WTC11 (cell line): ENCODE data around the gene PRRT1. TPM values are rescaled to one million over a fixed set of nuclear protein-coding genes. Genes with fewer than 3 reads are reported as not detected.

Experiments
- ATAC-seq: fragments of 200-7000 bp; cut with Tn5 transposase; 2 replicates; pipeline ENCODE4 v1.10.0; 2021; ENCODE audit warnings: mild to moderate bottlenecking, moderate library complexity
- CTCF ChIA-PET: fragments of 300-600 bp; sonication (Branson Sonifier 250); formaldehyde crosslinking; loops from one replicate; lab custom pipeline; 2021; ENCODE audit warnings: antibody characterized with exemption; lab: Charles Lee
- POLR2A ChIA-PET: fragments of 350-600 bp; sonication (Branson Sonifier 250); formaldehyde crosslinking; loops from one replicate; lab custom pipeline; 2021; ENCODE audit warnings: antibody characterized with exemption; lab: Charles Lee
- DNase-seq: peaks from one replicate; pipeline ENCODE4 v3.0.0; 2021; ENCODE audit warnings: low spot score
- H3K27ac Mint-ChIP-seq: 2 replicates; pipeline ENCODE4 v1.8.0; 2021; ENCODE audit warnings: mixed read lengths
- H3K27me3 Mint-ChIP-seq: 2 replicates; pipeline ENCODE4 v1.8.0; 2021; ENCODE audit warnings: low read depth, mild to moderate bottlenecking, moderate library complexity, mixed read lengths
- H3K36me3 Mint-ChIP-seq: 2 replicates; pipeline ENCODE4 v1.8.0; 2021; ENCODE audit warnings: mixed read lengths
- H3K4me1 Mint-ChIP-seq: 2 replicates; pipeline ENCODE4 v1.8.0; 2022; ENCODE audit warnings: mixed read lengths
- H3K4me3 Mint-ChIP-seq: 2 replicates; pipeline ENCODE4 v1.8.0; 2021; ENCODE audit warnings: mild to moderate bottlenecking, moderate library complexity, mixed read lengths
- H3K9me3 Mint-ChIP-seq: 2 replicates; pipeline ENCODE4 v1.8.0; 2021; ENCODE audit warnings: mixed read lengths
- CBFB ChIP-seq: sonication (generic); formaldehyde crosslinking; IDR thresholded peaks from 2 replicates; pipeline ENCODE4 v1.8.1; 2022; ENCODE audit warnings: mild to moderate bottlenecking, low read depth, missing genetic modification reagents
- GABPB1 ChIP-seq: sonication (generic); formaldehyde crosslinking; IDR thresholded peaks from 2 replicates; pipeline ENCODE4 v1.8.1; 2023; ENCODE audit warnings: mild to moderate bottlenecking, missing genetic modification reagents
- MXD4 ChIP-seq: fragments of 250-450 bp; sonication (Bioruptor Pico); IDR thresholded peaks from 2 replicates; pipeline ENCODE4 v1.8.0; 2021; ENCODE audit warnings: mild to moderate bottlenecking, moderate library complexity, borderline replicate concordance
- NFYB ChIP-seq: sonication (generic); formaldehyde crosslinking; conservative IDR thresholded peaks from 2 replicates; pipeline ENCODE4 v1.8.0; 2022; ENCODE audit warnings: low read depth, missing genetic modification reagents
- PRRX2 ChIP-seq: fragments of 250-450 bp; sonication (Bioruptor Pico); IDR thresholded peaks from 2 replicates; pipeline ENCODE4 v1.8.0; 2021; ENCODE audit warnings: mild to moderate bottlenecking
- SMAD3 ChIP-seq: sonication (generic); formaldehyde crosslinking; IDR thresholded peaks from 2 replicates; pipeline ENCODE4 v1.8.0; 2022; ENCODE audit warnings: missing genetic modification reagents, mild to moderate bottlenecking, borderline replicate concordance
- total RNA-seq: library from RNA; stranded (reverse); gene quantifications from 3 replicates; pipeline ENCODE4 v1.2.3, GENCODE V29; 2021
- TF ChIP-seq, protein P1 (sequence below): sonication (generic); formaldehyde crosslinking; IDR thresholded peaks from 2 replicates; pipeline ENCODE4 v1.8.0; 2023; ENCODE audit warnings: mild to moderate bottlenecking, missing genetic modification reagents
- TF ChIP-seq, protein P2 (sequence below): sonication (generic); formaldehyde crosslinking; IDR thresholded peaks from 2 replicates; pipeline ENCODE4 v1.8.0; 2022; ENCODE audit warnings: mild to moderate bottlenecking, missing genetic modification reagents
- TF ChIP-seq, protein P3 (sequence below): fragments of 250-450 bp; sonication (Bioruptor Pico); IDR thresholded peaks from 2 replicates; pipeline ENCODE4 v1.9.0; 2021; ENCODE audit warnings: mild to moderate bottlenecking
- TF ChIP-seq, protein P4 (sequence below): sonication (generic); formaldehyde crosslinking; IDR thresholded peaks from 2 replicates; pipeline ENCODE4 v1.8.1; 2022; ENCODE audit warnings: missing genetic modification reagents, borderline replicate concordance
- TF ChIP-seq, protein P5 (sequence below): sonication (generic); formaldehyde crosslinking; conservative IDR thresholded peaks from 2 replicates; pipeline ENCODE4 v1.8.1; 2023; ENCODE audit warnings: mild to moderate bottlenecking, low read depth, missing genetic modification reagents, moderate library complexity
- TF ChIP-seq, protein P6 (sequence below): sonication (generic); formaldehyde crosslinking; IDR thresholded peaks from 2 replicates; pipeline ENCODE4 v1.8.0; 2022; ENCODE audit warnings: mild to moderate bottlenecking, missing genetic modification reagents
- TF ChIP-seq, protein P7 (sequence below): fragments of 250-450 bp; sonication (Bioruptor Pico); IDR thresholded peaks from 2 replicates; pipeline ENCODE4 v1.9.0; 2021; ENCODE audit warnings: mild to moderate bottlenecking, borderline replicate concordance
- TF ChIP-seq, protein P8 (sequence below): sonication (generic); formaldehyde crosslinking; IDR thresholded peaks from 2 replicates; pipeline ENCODE4 v1.8.0; 2023; ENCODE audit warnings: missing genetic modification reagents
- TF ChIP-seq, protein P9 (sequence below): sonication (generic); formaldehyde crosslinking; IDR thresholded peaks from 2 replicates; pipeline ENCODE4 v1.8.1; 2023; ENCODE audit warnings: mild to moderate bottlenecking, moderate library complexity, missing genetic modification reagents

The PRRT1 gene
- total RNA-seq, 1 experiment from 2014 or later, result 1.6 TPM

DNA sequence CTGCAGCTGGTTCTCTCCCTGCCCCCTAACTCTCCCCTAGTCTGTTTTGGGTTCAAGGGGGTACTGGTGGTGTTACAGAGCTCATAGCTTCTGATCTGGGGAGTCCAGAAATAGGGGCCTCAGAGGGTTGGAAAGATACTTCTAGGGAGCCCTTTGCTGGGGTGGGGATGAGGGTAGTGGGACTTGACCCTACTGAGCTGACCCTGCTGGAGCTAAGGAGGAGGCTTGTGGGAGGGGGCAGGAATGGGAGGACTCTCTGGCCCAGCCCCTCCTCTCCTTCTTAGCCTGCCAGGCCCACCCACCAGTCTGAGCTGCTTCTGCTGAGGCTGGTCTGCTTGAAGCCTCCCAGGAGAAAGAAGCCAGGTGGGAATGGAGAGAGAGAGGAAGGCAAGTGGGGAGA lies 12.6 kb upstream of the PRRT1 start, which contains the start of gene EGFL8:
Gene EGFL8, plus strand, starts transcription at position 301 of the 400 bp plus-strand sequence. CDS start 1,571 bp downstream, outside the sequence.
- Mint-ChIP-seq H3K4me1 (peaks cover 11% of the 10 kb centered on the region), H3K27ac (peak within 1 kb of the TSS; percentile 12; the same call in 1 of the 2 replicates), H3K27me3 (no peaks in the 10 kb centered on the region), H3K4me3 (no peak within 1 kb of the TSS), H3K36me3 (peaks cover 23% of the 10 kb centered on the region), H3K9me3 (no peaks in the 10 kb centered on the region)
- POLR2A ChIA-PET, result no interaction called here
- CTCF ChIA-PET, result interaction anchor here (0.6 to 5.1 kb wide), 8 partner anchors 10 to 1058 kb away, joined by 3 to 47 read pairs (median 5); partner anchors contain the start of genes ATF6B and FKBPL
- TF ChIP-seq, protein P1, sequence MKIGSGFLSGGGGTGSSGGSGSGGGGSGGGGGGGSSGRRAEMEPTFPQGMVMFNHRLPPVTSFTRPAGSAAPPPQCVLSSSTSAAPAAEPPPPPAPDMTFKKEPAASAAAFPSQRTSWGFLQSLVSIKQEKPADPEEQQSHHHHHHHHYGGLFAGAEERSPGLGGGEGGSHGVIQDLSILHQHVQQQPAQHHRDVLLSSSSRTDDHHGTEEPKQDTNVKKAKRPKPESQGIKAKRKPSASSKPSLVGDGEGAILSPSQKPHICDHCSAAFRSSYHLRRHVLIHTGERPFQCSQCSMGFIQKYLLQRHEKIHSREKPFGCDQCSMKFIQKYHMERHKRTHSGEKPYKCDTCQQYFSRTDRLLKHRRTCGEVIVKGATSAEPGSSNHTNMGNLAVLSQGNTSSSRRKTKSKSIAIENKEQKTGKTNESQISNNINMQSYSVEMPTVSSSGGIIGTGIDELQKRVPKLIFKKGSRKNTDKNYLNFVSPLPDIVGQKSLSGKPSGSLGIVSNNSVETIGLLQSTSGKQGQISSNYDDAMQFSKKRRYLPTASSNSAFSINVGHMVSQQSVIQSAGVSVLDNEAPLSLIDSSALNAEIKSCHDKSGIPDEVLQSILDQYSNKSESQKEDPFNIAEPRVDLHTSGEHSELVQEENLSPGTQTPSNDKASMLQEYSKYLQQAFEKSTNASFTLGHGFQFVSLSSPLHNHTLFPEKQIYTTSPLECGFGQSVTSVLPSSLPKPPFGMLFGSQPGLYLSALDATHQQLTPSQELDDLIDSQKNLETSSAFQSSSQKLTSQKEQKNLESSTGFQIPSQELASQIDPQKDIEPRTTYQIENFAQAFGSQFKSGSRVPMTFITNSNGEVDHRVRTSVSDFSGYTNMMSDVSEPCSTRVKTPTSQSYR (CRISPR knock-in tag), result no peak
- TF ChIP-seq, protein P2, sequence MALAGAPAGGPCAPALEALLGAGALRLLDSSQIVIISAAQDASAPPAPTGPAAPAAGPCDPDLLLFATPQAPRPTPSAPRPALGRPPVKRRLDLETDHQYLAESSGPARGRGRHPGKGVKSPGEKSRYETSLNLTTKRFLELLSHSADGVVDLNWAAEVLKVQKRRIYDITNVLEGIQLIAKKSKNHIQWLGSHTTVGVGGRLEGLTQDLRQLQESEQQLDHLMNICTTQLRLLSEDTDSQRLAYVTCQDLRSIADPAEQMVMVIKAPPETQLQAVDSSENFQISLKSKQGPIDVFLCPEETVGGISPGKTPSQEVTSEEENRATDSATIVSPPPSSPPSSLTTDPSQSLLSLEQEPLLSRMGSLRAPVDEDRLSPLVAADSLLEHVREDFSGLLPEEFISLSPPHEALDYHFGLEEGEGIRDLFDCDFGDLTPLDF (CRISPR knock-in tag), result no peak
- TF ChIP-seq, protein P3, sequence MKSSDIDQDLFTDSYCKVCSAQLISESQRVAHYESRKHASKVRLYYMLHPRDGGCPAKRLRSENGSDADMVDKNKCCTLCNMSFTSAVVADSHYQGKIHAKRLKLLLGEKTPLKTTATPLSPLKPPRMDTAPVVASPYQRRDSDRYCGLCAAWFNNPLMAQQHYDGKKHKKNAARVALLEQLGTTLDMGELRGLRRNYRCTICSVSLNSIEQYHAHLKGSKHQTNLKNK, result no peak
- TF ChIP-seq, protein P4, sequence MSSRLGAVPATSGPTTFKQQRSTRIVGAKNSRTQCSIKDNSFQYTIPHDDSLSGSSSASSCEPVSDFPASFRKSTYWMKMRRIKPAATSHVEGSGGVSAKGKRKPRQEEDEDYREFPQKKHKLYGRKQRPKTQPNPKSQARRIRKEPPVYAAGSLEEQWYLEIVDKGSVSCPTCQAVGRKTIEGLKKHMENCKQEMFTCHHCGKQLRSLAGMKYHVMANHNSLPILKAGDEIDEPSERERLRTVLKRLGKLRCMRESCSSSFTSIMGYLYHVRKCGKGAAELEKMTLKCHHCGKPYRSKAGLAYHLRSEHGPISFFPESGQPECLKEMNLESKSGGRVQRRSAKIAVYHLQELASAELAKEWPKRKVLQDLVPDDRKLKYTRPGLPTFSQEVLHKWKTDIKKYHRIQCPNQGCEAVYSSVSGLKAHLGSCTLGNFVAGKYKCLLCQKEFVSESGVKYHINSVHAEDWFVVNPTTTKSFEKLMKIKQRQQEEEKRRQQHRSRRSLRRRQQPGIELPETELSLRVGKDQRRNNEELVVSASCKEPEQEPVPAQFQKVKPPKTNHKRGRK (CRISPR knock-in tag), result no peak
- no peak for TF ChIP-seq CBFB (CRISPR knock-in tag)
- TF ChIP-seq, protein P5, sequence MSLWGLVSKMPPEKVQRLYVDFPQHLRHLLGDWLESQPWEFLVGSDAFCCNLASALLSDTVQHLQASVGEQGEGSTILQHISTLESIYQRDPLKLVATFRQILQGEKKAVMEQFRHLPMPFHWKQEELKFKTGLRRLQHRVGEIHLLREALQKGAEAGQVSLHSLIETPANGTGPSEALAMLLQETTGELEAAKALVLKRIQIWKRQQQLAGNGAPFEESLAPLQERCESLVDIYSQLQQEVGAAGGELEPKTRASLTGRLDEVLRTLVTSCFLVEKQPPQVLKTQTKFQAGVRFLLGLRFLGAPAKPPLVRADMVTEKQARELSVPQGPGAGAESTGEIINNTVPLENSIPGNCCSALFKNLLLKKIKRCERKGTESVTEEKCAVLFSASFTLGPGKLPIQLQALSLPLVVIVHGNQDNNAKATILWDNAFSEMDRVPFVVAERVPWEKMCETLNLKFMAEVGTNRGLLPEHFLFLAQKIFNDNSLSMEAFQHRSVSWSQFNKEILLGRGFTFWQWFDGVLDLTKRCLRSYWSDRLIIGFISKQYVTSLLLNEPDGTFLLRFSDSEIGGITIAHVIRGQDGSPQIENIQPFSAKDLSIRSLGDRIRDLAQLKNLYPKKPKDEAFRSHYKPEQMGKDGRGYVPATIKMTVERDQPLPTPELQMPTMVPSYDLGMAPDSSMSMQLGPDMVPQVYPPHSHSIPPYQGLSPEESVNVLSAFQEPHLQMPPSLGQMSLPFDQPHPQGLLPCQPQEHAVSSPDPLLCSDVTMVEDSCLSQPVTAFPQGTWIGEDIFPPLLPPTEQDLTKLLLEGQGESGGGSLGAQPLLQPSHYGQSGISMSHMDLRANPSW, result no peak
- TF ChIP-seq, protein P6, sequence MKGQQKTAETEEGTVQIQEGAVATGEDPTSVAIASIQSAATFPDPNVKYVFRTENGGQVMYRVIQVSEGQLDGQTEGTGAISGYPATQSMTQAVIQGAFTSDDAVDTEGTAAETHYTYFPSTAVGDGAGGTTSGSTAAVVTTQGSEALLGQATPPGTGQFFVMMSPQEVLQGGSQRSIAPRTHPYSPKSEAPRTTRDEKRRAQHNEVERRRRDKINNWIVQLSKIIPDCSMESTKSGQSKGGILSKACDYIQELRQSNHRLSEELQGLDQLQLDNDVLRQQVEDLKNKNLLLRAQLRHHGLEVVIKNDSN (CRISPR knock-in tag), result no peak
- TF ChIP-seq NFYB (CRISPR knock-in tag), result no peak
- ATAC-seq (no peak), DNase-seq (no peak)

DNA sequence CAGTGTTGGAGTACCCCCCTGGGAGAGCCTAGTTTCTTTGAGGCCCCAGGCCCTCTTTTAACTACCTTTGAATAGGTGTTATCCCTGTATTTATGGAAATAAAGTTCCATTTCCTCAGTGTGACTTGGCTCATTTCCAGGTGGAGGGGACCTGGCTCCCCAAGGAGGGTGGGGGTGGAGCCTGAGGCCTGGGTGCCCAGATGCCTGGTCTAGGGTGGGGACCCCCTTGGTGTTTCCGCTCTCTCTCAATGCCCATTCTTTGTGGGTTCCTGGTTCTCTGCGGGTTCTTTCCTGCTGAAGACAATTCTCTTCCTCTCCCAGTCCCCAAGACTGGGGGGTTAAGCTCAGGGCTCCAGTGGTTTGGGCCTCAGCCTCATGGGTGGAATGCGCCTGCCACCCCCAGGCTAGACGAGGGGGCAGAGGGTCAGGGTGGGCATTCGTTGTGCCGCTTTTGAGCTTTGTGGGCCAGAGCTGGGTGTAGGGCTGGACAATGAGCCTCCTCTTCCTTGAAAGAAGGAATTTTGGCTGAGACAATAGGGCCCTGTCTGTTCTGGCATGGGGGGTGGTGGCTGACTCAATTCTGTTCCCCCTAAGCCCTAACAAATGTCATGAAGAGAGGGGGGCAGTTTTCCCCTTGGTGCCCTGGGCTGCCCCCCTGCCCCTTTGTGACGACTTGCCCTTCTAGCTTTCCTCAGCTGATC lies 12.0 kb upstream of the PRRT1 start:
- Mint-ChIP-seq H3K9me3 (no peaks in the 10 kb centered on the region), H3K4me3 (no peak overlapping the region), H3K27ac (no peak overlapping the region; the same call in 1 of the 2 replicates), H3K36me3 (peaks cover 21% of the 10 kb centered on the region), H3K4me1 (peaks cover 11% of the 10 kb centered on the region), H3K27me3 (no peaks in the 10 kb centered on the region)
- ChIA-PET POLR2A (no interaction called here), CTCF (interaction anchor here (0.6 to 5.1 kb wide), 6 partner anchors 9 to 1057 kb away, joined by 3 to 47 read pairs (median 8); partner anchors contain the start of genes ATF6B and FKBPL)
- DNase-seq (no peak), ATAC-seq (no peak)
- TF ChIP-seq GABPB1 (CRISPR knock-in tag) (no peak), PRRX2 (CRISPR knock-in tag) (no peak), MXD4 (CRISPR knock-in tag) (no peak), SMAD3 (CRISPR knock-in tag) (no peak)
- TF ChIP-seq, protein P7, sequence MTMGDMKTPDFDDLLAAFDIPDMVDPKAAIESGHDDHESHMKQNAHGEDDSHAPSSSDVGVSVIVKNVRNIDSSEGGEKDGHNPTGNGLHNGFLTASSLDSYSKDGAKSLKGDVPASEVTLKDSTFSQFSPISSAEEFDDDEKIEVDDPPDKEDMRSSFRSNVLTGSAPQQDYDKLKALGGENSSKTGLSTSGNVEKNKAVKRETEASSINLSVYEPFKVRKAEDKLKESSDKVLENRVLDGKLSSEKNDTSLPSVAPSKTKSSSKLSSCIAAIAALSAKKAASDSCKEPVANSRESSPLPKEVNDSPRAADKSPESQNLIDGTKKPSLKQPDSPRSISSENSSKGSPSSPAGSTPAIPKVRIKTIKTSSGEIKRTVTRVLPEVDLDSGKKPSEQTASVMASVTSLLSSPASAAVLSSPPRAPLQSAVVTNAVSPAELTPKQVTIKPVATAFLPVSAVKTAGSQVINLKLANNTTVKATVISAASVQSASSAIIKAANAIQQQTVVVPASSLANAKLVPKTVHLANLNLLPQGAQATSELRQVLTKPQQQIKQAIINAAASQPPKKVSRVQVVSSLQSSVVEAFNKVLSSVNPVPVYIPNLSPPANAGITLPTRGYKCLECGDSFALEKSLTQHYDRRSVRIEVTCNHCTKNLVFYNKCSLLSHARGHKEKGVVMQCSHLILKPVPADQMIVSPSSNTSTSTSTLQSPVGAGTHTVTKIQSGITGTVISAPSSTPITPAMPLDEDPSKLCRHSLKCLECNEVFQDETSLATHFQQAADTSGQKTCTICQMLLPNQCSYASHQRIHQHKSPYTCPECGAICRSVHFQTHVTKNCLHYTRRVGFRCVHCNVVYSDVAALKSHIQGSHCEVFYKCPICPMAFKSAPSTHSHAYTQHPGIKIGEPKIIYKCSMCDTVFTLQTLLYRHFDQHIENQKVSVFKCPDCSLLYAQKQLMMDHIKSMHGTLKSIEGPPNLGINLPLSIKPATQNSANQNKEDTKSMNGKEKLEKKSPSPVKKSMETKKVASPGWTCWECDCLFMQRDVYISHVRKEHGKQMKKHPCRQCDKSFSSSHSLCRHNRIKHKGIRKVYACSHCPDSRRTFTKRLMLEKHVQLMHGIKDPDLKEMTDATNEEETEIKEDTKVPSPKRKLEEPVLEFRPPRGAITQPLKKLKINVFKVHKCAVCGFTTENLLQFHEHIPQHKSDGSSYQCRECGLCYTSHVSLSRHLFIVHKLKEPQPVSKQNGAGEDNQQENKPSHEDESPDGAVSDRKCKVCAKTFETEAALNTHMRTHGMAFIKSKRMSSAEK (CRISPR knock-in tag), result no peak
- TF ChIP-seq, protein P8, sequence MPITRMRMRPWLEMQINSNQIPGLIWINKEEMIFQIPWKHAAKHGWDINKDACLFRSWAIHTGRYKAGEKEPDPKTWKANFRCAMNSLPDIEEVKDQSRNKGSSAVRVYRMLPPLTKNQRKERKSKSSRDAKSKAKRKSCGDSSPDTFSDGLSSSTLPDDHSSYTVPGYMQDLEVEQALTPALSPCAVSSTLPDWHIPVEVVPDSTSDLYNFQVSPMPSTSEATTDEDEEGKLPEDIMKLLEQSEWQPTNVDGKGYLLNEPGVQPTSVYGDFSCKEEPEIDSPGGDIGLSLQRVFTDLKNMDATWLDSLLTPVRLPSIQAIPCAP (CRISPR knock-in tag), result no peak
- TF ChIP-seq, protein P9, sequence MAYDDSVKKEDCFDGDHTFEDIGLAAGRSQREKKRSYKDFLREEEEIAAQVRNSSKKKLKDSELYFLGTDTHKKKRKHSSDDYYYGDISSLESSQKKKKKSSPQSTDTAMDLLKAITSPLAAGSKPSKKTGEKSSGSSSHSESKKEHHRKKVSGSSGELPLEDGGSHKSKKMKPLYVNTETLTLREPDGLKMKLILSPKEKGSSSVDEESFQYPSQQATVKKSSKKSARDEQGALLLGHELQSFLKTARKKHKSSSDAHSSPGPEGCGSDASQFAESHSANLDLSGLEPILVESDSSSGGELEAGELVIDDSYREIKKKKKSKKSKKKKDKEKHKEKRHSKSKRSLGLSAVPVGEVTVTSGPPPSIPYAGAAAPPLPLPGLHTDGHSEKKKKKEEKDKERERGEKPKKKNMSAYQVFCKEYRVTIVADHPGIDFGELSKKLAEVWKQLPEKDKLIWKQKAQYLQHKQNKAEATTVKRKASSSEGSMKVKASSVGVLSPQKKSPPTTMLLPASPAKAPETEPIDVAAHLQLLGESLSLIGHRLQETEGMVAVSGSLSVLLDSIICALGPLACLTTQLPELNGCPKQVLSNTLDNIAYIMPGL, result no peak
